HG03342 (cell line): Measurements from ENCODE around the gene RAPGEF4.
A peak's percentile ranks its signal among the peaks of the same experiment; 100 is the strongest.
"Not testable (repeated sequence)": the region's sequence is repeated elsewhere in the genome, so short reads cannot be mapped to it uniquely, and the experiment has no call there.

ENCODE experiments used
- ATAC-seq: cut with Tn5 transposase; IDR thresholded peaks from one replicate; pipeline ENCODE4 v1.9.1; 2021; ENCODE audit warnings: mild to moderate bottlenecking, moderate library complexity; ENCODE audit not compliant: unreplicated experiment

The RAPGEF4 gene

GRCh38 chr2:173087214-173087581 lies 351.6 kb downstream of the RAPGEF4 start:
- ATAC-seq, result no peak

GRCh38 chr2:173087793-173088496 lies 352.3 kb downstream of the RAPGEF4 start:
- no peak for ATAC-seq

- no peak for ATAC-seq
Measured at GRCh38 chr2:173090276-173090877, 354.7 kb downstream of the RAPGEF4 start.

- ATAC-seq, result no peak
Measured at GRCh38 chr2:173090973-173091660, 355.5 kb downstream of the RAPGEF4 start.

GRCh38 chr2:173091910-173092309 lies 356.3 kb downstream of the RAPGEF4 start:
- ATAC-seq, result no peak

GRCh38 chr2:173092844-173093402 lies 357.3 kb downstream of the RAPGEF4 start:
- no peak for ATAC-seq

GRCh38 chr2:173093617-173094016 lies 358.0 kb downstream of the RAPGEF4 start:
- ATAC-seq, result not testable (repeated sequence)

- no peak for ATAC-seq
Measured at GRCh38 chr2:173094731-173095130, 359.1 kb downstream of the RAPGEF4 start.

- no peak for ATAC-seq
Measured at GRCh38 chr2:173095356-173095755, 359.7 kb downstream of the RAPGEF4 start.

- ATAC-seq, result no peak
Measured at GRCh38 chr2:173099271-173099670, 363.6 kb downstream of the RAPGEF4 start.

- ATAC-seq, result no peak
Measured at GRCh38 chr2:173099804-173100203, 364.2 kb downstream of the RAPGEF4 start.

- peak; percentile 53 for ATAC-seq
Measured at GRCh38 chr2:173101687-173102086, 366.0 kb downstream of the RAPGEF4 start.
